K562 (cell line): ENCODE results near the gene CNOT4. TPM values are rescaled to one million over a fixed set of nuclear protein-coding genes. Genes with fewer than 3 reads are reported as not detected.

ENCODE experiments used
- CREB1 ChIP-seq, 2 experiments: sonication (generic) in 1 of 2; formaldehyde crosslinking in 1 of 2; IDR thresholded peaks; 2 replicates each; pipeline versions ENCODE4 v1.6.1 to v1.8.0; 2012 to 2022; ENCODE audit warnings: inconsistent platforms in 1 of 2, mild to moderate bottlenecking in 1 of 2, missing genetic modification reagents in 1 of 2, moderate library complexity in 1 of 2
- CREM ChIP-seq: IDR thresholded peaks from 2 replicates; pipeline ENCODE4 v1.6.1; 2014; ENCODE audit warnings: antibody characterized with exemption, low read depth
- E2F3 ChIP-seq: fragments of 250-450 bp; sonication (Bioruptor Pico); IDR thresholded peaks from 2 replicates; pipeline ENCODE4 v1.4.0; 2020; ENCODE audit warnings: mild to moderate bottlenecking
- REST ChIP-seq, 2 experiments: fragments of 450-650 bp; formaldehyde crosslinking in 1 of 2; IDR thresholded peaks; 2 replicates each; pipeline versions ENCODE4 v1.4.0 to v1.6.1; 2014 to 2020; ENCODE audit warnings: mild to moderate bottlenecking in 2 of 2, borderline replicate concordance in 1 of 2, low read depth in 1 of 2
- SMC3 ChIP-seq: conservative IDR thresholded peaks from 2 replicates; pipeline ENCODE4 v1.6.1; 2011; ENCODE audit warnings: low read depth, low read length, improper control_type of control experiment; ENCODE audit not compliant: insufficient read depth
- UBTF ChIP-seq, 2 experiments: IDR thresholded peaks; 2 replicates each; pipeline ENCODE4 v1.6.1; 2012; ENCODE audit warnings: improper control_type of control experiment in 2 of 2, low read depth in 2 of 2, low read length in 2 of 2, borderline replicate concordance in 1 of 2
- polyA plus RNA-seq, 8 experiments: library from polyadenylated mRNA; depleted of rRNA in 4 of 8; stranded (reverse) in 5 of 8; unstranded in 3 of 8; fragments of >200 nt; fragmentation: Nextera tagmentation in 2 of 8; fragmentation: Illumina TruSeq in 1 of 8; extraction: Ambion mirVana in 2 of 8; extraction: Trizol in 1 of 8; gene quantifications; 2 replicates each; pipeline versions ENCODE4 v1.2.1 to v1.2.3, GENCODE V29; 2011 to 2014; ENCODE audit warnings: inconsistent platforms in 1 of 8, missing spikeins in 1 of 8
- total RNA-seq, 7 experiments: library from RNA; depleted of rRNA in 6 of 7; stranded (reverse); fragments of >200 nt in 6 of 7; fragmentation: Illumina TruSeq in 2 of 7; extraction: Trizol in 2 of 7; gene quantifications; 2 replicates each; pipeline versions ENCODE4 v1.2.1 to v1.2.3, GENCODE V29; 2011 to 2021; ENCODE audit warnings: low replicate concordance in 1 of 7
- TF ChIP-seq, protein P1 (sequence below): IDR thresholded peaks from 2 replicates; pipeline ENCODE4 v1.6.1; 2011; ENCODE audit warnings: borderline replicate concordance, low read depth, mild to moderate bottlenecking, moderate library complexity, low read length; ENCODE audit not compliant: insufficient read depth, poor library complexity, severe bottlenecking
- TF ChIP-seq, protein P2 (sequence below): fragments of 450-650 bp; conservative IDR thresholded peaks from 2 replicates; pipeline ENCODE4 v1.6.1; 2016; ENCODE audit warnings: missing genetic modification characterization, low read depth, mild to moderate bottlenecking, missing compliant biosample characterization, moderate library complexity
- TF ChIP-seq, protein P3 (sequence below): fragments of 250-450 bp; sonication (Bioruptor Pico); IDR thresholded peaks from 2 replicates; pipeline ENCODE4 v1.5.0; 2021

Gene CNOT4
- total and polyA plus RNA-seq, 9 of the 15 experiments (the other 6 are each of a cell fraction or from before 2014, with no cell fraction given): 8.6 to 24.1 (median 15.4) TPM

GRCh38 chr7:135337977-135338550 is 171.8 kb downstream of the CNOT4 start (continued):
- TF ChIP-seq, protein P1, sequence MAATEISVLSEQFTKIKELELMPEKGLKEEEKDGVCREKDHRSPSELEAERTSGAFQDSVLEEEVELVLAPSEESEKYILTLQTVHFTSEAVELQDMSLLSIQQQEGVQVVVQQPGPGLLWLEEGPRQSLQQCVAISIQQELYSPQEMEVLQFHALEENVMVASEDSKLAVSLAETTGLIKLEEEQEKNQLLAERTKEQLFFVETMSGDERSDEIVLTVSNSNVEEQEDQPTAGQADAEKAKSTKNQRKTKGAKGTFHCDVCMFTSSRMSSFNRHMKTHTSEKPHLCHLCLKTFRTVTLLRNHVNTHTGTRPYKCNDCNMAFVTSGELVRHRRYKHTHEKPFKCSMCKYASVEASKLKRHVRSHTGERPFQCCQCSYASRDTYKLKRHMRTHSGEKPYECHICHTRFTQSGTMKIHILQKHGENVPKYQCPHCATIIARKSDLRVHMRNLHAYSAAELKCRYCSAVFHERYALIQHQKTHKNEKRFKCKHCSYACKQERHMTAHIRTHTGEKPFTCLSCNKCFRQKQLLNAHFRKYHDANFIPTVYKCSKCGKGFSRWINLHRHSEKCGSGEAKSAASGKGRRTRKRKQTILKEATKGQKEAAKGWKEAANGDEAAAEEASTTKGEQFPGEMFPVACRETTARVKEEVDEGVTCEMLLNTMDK: no peak
- TF ChIP-seq CREB1 (IDR thresholded peaks at IDR 0.05): no peak
- TF ChIP-seq CREB1 (CRISPR knock-in tag; IDR thresholded peaks at IDR 0.05): no peak
- TF ChIP-seq, protein P2, sequence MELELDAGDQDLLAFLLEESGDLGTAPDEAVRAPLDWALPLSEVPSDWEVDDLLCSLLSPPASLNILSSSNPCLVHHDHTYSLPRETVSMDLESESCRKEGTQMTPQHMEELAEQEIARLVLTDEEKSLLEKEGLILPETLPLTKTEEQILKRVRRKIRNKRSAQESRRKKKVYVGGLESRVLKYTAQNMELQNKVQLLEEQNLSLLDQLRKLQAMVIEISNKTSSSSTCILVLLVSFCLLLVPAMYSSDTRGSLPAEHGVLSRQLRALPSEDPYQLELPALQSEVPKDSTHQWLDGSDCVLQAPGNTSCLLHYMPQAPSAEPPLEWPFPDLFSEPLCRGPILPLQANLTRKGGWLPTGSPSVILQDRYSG (tag): no peak
- TF ChIP-seq SMC3: no peak
- TF ChIP-seq, protein P3, sequence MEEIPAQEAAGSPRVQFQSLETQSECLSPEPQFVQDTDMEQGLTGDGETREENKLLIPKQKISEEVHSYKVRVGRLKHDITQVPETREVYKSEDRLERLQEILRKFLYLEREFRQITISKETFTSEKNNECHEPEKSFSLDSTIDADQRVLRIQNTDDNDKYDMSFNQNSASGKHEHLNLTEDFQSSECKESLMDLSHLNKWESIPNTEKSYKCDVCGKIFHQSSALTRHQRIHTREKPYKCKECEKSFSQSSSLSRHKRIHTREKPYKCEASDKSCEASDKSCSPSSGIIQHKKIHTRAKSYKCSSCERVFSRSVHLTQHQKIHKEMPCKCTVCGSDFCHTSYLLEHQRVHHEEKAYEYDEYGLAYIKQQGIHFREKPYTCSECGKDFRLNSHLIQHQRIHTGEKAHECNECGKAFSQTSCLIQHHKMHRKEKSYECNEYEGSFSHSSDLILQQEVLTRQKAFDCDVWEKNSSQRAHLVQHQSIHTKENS (CRISPR knock-in tag): no peak
- TF ChIP-seq REST (IDR thresholded peaks at IDR 0.05; ENCODE audit: borderline replicate concordance): peak; percentile 78
- no peak for TF ChIP-seq REST (CRISPR knock-in tag; IDR thresholded peaks at IDR 0.05; ENCODE audit: low read depth)
- TF ChIP-seq CREM: no peak
- no peak for TF ChIP-seq UBTF (IDR thresholded peaks at IDR 0.05; ENCODE audit: borderline replicate concordance in 1 of 2, low read depth in 2 of 2, low read length in 2 of 2)
- no peak for TF ChIP-seq E2F3
